GM12801 (cell line): ENCODE measurements around the gene PARVA.

ENCODE experiments used
- TF ChIP-seq, protein P1 (sequence below): IDR thresholded peaks from one replicate; pipeline ENCODE4 v1.5.1; 2011; ENCODE audit warnings: control low read depth; ENCODE audit not compliant: insufficient read length; ENCODE audit errors: extremely low read depth

PARVA gene

DNA sequence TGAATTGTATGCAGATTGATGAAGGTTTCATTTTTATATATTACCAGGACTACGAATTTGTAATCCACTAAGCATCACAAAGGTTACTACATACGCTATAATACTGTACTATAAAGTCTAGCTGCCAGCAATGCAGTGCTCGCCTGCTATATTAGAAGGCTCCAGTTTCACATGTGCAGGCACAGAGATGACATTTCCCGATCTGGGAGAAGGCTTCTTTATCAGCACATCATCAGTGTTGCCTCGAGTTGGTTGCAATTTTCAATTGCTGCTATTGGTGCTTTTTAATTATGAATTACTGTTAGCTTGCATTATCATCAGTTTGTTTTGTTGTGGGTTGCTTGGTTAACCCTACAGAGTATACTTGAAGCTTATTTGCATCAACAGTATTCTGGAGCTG is 153.6 kb downstream of the PARVA start:
- TF ChIP-seq, protein P1, sequence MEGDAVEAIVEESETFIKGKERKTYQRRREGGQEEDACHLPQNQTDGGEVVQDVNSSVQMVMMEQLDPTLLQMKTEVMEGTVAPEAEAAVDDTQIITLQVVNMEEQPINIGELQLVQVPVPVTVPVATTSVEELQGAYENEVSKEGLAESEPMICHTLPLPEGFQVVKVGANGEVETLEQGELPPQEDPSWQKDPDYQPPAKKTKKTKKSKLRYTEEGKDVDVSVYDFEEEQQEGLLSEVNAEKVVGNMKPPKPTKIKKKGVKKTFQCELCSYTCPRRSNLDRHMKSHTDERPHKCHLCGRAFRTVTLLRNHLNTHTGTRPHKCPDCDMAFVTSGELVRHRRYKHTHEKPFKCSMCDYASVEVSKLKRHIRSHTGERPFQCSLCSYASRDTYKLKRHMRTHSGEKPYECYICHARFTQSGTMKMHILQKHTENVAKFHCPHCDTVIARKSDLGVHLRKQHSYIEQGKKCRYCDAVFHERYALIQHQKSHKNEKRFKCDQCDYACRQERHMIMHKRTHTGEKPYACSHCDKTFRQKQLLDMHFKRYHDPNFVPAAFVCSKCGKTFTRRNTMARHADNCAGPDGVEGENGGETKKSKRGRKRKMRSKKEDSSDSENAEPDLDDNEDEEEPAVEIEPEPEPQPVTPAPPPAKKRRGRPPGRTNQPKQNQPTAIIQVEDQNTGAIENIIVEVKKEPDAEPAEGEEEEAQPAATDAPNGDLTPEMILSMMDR = no peak

DNA sequence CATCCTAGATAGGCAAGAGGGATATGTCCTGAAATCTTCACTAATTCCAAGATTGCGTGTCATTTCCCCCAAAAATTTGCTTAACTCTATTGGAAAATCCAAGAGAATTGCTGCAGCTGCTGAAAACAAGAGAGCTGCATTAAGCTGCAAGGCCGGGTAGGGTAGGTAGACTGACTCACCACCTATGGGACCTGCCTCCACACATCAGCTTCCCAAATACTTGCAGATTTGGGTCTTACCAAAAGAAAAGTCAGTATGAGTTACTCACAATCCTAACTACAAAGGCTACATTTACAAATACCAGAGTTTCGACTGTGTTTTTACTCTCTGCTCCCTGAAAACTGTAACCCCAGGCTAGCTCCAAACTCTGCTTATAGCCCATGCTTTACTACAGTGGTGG is 154.3 kb downstream of the PARVA start:
- TF ChIP-seq, protein P1 = no peak

DNA sequence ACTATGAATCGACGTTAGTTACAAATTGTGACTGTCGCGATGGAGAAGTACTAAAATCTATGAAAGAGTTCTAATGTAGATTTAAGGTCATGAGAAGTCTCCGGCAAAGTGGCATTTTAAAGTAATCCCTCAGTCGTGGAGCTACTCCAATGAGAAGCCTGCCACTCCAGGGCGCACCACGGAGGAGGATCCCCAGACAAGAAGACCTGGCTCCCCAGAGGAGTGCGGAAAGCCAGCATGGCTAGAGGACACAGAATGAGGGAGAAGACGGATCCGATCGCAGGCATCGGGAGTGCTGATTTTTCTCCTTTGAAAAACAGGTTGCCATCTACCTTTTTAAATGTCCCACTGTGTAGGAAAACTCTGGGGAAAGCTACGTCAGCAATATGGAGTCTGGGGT is 155.2 kb downstream of the PARVA start:
- TF ChIP-seq, protein P1 = no peak

DNA sequence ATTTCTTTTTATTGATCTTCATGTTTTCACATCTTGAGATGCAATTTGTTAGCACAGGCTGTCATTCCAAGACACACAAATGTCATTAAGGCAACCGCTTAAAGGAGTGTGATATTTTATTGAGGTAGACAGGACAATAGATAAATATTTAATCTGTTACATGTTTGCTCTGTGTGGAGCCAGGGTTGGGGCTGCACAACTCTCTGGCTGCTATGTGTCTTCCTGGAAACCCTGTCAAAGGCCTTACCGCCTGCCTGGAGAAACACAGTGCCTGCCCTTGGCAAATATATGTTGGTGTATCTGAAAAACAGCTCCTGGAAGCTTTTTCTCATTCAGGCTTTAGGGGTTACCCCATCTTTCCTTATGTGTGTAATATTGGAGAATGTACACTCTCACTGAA is 157.2 kb downstream of the PARVA start:
- TF ChIP-seq, protein P1 = no peak

DNA sequence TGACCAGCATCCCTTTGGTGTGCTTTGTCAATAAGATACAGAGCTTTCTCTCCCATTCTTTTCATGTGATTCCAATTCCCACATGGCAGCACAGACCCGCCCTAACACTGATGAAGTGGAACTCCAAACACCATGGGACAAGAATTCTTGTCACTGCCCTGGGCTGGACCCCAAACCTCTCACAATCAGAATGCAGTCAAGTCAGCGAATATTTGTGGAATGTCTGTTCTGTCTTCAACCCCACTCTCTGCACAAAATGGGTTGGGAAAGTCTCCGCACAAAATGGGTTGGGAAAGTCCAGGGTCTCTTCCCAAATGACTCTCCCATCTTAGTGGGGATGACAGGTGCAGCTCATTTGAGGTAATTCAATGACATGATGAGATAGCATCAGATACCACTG is 157.9 kb downstream of the PARVA start:
- TF ChIP-seq, protein P1 = no peak

DNA sequence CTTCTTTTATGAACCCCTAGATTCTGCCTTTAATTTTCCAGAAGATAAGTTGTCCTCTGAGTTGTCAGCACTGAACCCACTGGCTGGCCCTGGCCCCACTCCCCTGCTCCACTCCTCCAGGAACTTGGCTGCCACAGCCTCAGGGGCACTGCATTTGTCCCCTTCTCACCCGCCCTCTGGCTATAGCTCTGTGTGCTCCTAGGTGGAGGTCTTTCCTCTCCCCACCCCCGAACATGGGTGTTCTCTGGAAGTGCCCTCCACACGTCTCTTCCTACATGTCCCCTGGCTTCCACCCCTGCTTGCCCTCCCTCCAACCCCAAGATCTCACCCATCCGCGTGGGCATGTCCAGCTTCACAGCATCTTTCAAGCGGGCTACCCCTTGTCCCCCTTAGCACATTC is 159.2 kb downstream of the PARVA start:
- TF ChIP-seq, protein P1 = no peak

DNA sequence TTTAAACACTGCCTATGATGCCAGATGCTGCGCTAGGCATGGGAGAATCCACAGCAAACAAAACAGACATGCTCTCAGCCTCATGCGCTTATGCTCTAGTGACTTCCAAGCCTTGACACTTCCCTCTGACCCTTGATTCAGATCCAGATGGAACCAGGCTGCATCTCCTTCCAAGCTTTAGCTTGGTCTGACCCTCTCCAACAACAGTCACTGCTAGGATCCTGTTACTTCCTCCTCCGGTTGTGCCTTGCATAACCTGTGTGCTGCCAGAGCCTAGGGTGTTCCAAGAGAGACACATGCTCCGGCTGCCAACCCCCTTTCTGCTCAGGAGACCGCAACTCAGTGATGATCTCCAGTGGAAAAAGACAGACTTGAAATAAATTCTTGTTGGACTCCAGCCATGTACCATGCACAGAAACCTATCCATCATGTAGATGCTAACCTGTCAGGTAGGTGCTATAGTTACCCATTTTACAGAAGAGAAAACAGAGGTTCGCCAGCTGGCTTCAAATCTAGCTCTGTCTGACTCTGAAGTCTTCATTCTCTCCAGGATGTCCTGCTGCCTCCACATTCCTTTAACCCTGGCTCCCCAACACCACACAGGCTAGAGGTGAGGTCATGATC is 160.5 kb downstream of the PARVA start:
- TF ChIP-seq, protein P1 = no peak
